HEK293 (cell line): ENCODE measurements around the gene C1QBP.

Source experiments
- FEZF1 ChIP-seq: fragments of 450-650 bp; formaldehyde crosslinking; IDR thresholded peaks from 2 replicates; pipeline ENCODE4 v1.5.1; 2016; ENCODE audit warnings: missing biosample characterization, missing genetic modification characterization
- GLI4 ChIP-seq: fragments of 450-650 bp; formaldehyde crosslinking; IDR thresholded peaks from 2 replicates; pipeline ENCODE4 v1.5.1; 2016; ENCODE audit warnings: missing biosample characterization, missing genetic modification characterization
- KLF1 ChIP-seq: fragments of 450-650 bp; formaldehyde crosslinking; IDR thresholded peaks from 2 replicates; pipeline ENCODE4 v1.5.1; 2016; ENCODE audit warnings: missing biosample characterization, missing genetic modification characterization
- KLF7 ChIP-seq: fragments of 450-650 bp; formaldehyde crosslinking; IDR thresholded peaks from 2 replicates; pipeline ENCODE4 v1.5.1; 2016; ENCODE audit warnings: missing biosample characterization, missing genetic modification characterization, borderline replicate concordance
- KLF9 ChIP-seq: fragments of 450-650 bp; formaldehyde crosslinking; IDR thresholded peaks from 2 replicates; pipeline ENCODE4 v1.5.1; 2016; ENCODE audit warnings: missing biosample characterization, missing genetic modification characterization, low read depth
- SETDB1 ChIP-seq: IDR thresholded peaks from one replicate; pipeline ENCODE4 v1.6.1; 2017; ENCODE audit warnings: mild to moderate bottlenecking, low read length, moderate library complexity, mixed read lengths; ENCODE audit not compliant: insufficient read length
- SP3 ChIP-seq: fragments of 450-650 bp; formaldehyde crosslinking; IDR thresholded peaks from 2 replicates; pipeline ENCODE4 v1.5.1; 2016; ENCODE audit warnings: missing biosample characterization, missing genetic modification characterization
- TRIM28 ChIP-seq: IDR thresholded peaks from 2 replicates; pipeline ENCODE4 v1.6.1; 2011; ENCODE audit warnings: low read length, control low read depth, borderline replicate concordance
- YY1 ChIP-seq: fragments of 450-650 bp; formaldehyde crosslinking; IDR thresholded peaks from 2 replicates; pipeline ENCODE4 v1.5.1; 2018; ENCODE audit warnings: missing biosample characterization, missing genetic modification characterization
- ZBTB21 ChIP-seq: fragments of 450-650 bp; formaldehyde crosslinking; IDR thresholded peaks from 2 replicates; pipeline ENCODE4 v1.5.1; 2017; ENCODE audit warnings: missing biosample characterization, missing genetic modification characterization
- ZBTB7A ChIP-seq: fragments of 450-650 bp; formaldehyde crosslinking; IDR thresholded peaks from 2 replicates; pipeline ENCODE4 v1.5.1; 2016; ENCODE audit warnings: low read depth, missing biosample characterization, missing genetic modification characterization
- ZFHX2 ChIP-seq: fragments of 450-650 bp; formaldehyde crosslinking; conservative IDR thresholded peaks from 2 replicates; pipeline ENCODE4 v1.5.1; 2016; ENCODE audit warnings: missing biosample characterization, missing genetic modification characterization
- ZFP37 ChIP-seq: fragments of 450-650 bp; formaldehyde crosslinking; IDR thresholded peaks from 2 replicates; pipeline ENCODE4 v1.5.1; 2016; ENCODE audit warnings: missing biosample characterization, missing genetic modification characterization
- ZNF2 ChIP-seq: fragments of 450-650 bp; formaldehyde crosslinking; IDR thresholded peaks from 2 replicates; pipeline ENCODE4 v1.5.1; 2016; ENCODE audit warnings: missing biosample characterization, missing genetic modification characterization
- ZNF211 ChIP-seq: fragments of 450-650 bp; formaldehyde crosslinking; IDR thresholded peaks from 2 replicates; pipeline ENCODE4 v1.5.1; 2016; ENCODE audit warnings: low read depth, missing biosample characterization, missing genetic modification characterization
- ZNF266 ChIP-seq: fragments of 450-650 bp; formaldehyde crosslinking; IDR thresholded peaks from 2 replicates; pipeline ENCODE4 v1.5.1; 2016; ENCODE audit warnings: missing biosample characterization, missing genetic modification characterization, low read depth
- ZNF394 ChIP-seq: fragments of 450-650 bp; formaldehyde crosslinking; IDR thresholded peaks from 2 replicates; pipeline ENCODE4 v1.5.1; 2016; ENCODE audit warnings: missing biosample characterization, missing genetic modification characterization, mild to moderate bottlenecking, moderate library complexity, borderline replicate concordance
- ZNF423 ChIP-seq: fragments of 450-650 bp; formaldehyde crosslinking; IDR thresholded peaks from 2 replicates; pipeline ENCODE4 v1.5.1; 2016; ENCODE audit warnings: missing biosample characterization, missing genetic modification characterization
- ZNF501 ChIP-seq: fragments of 450-650 bp; formaldehyde crosslinking; IDR thresholded peaks from 2 replicates; pipeline ENCODE4 v1.5.1; 2016; ENCODE audit warnings: missing biosample characterization, missing genetic modification characterization
- ZNF544 ChIP-seq: fragments of 450-650 bp; formaldehyde crosslinking; IDR thresholded peaks from 2 replicates; pipeline ENCODE4 v1.5.0; 2017; ENCODE audit warnings: missing biosample characterization, missing genetic modification characterization
- ZNF585B ChIP-seq: fragments of 450-650 bp; formaldehyde crosslinking; IDR thresholded peaks from 2 replicates; pipeline ENCODE4 v1.5.1; 2016; ENCODE audit warnings: missing biosample characterization, missing genetic modification characterization
- ZNF610 ChIP-seq: fragments of 450-650 bp; formaldehyde crosslinking; IDR thresholded peaks from 2 replicates; pipeline ENCODE4 v1.5.1; 2016; ENCODE audit warnings: missing biosample characterization, missing genetic modification characterization, borderline replicate concordance
- ZNF660 ChIP-seq: fragments of 450-650 bp; IDR thresholded peaks from 2 replicates; pipeline ENCODE4 v1.5.1; 2018; ENCODE audit warnings: missing biosample characterization, mild to moderate bottlenecking, missing genetic modification characterization
- TF ChIP-seq, protein P1 (sequence below): fragments of 450-650 bp; formaldehyde crosslinking; IDR thresholded peaks from 2 replicates; pipeline ENCODE4 v1.5.1; 2016; ENCODE audit warnings: missing biosample characterization, missing genetic modification characterization
- TF ChIP-seq, protein P2 (sequence below): fragments of 450-650 bp; formaldehyde crosslinking; IDR thresholded peaks from 2 replicates; pipeline ENCODE4 v1.5.1; 2016; ENCODE audit warnings: missing biosample characterization, missing genetic modification characterization
- TF ChIP-seq, protein P3 (sequence below): fragments of 450-650 bp; formaldehyde crosslinking; conservative IDR thresholded peaks from 2 replicates; pipeline ENCODE4 v1.5.1; 2016; ENCODE audit warnings: low read depth, missing biosample characterization, missing genetic modification characterization
- TF ChIP-seq, protein P4 (sequence below): fragments of 450-650 bp; formaldehyde crosslinking; IDR thresholded peaks from 2 replicates; pipeline ENCODE4 v1.5.1; 2016; ENCODE audit warnings: missing biosample characterization, missing genetic modification characterization

C1QBP gene

DNA sequence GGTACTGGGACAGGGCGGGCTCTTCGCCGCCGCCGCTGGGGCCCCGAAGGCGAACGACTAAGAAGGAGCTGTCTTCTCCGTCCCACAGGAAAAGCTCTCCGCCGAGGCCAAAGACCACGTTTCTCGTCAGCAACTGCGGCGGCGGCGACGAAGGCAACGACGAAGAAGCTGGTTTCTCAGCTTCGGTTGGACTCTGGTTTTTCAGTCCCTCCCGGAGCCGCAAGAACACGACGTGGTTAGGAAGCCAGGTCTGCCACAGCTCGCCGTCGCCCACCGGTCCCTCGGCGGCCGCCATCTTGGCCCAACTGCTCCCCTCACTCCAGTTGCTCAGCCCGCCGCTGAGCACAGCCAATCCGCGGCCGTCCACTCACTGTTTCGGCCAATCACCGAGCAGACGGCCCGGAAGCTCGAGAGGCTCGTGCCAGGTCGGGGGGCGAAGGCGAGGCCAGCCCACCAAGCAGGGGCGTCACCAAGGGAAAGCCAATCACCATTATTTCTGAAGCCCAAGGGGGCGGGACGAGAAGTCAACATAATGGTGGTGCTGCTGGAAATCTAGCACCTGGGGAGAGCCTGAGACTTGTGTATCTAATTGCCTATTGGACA, 19.5 kb downstream of the C1QBP start, which contains the start of gene NUP88 (continued):
- TF ChIP-seq, protein P1, sequence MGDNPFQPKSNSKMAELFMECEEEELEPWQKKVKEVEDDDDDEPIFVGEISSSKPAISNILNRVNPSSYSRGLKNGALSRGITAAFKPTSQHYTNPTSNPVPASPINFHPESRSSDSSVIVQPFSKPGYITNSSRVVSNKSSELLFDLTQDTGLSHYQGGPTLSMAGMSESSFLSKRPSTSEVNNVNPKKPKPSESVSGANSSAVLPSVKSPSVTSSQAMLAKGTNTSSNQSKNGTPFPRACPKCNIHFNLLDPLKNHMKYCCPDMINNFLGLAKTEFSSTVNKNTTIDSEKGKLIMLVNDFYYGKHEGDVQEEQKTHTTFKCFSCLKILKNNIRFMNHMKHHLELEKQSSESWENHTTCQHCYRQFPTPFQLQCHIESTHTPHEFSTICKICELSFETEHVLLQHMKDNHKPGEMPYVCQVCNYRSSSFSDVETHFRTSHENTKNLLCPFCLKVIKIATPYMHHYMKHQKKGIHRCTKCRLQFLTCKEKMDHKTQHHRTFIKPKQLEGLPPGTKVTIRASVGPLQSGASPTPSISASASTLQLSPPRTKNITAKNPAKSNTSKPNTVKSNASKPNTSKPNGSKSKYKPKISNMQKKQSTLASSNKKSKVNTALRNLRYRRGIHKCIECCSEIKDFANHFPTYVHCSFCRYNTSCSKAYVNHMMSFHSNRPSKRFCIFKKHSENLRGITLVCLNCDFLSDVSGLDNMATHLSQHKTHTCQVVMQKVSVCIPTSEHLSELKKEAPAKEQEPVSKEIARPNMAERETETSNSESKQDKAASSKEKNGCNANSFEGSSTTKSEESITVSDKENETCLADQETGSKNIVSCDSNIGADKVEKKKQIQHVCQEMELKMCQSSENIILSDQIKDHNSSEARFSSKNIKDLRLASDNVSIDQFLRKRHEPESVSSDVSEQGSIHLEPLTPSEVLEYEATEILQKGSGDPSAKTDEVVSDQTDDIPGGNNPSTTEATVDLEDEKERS, result peak; percentile 54; the same call in 1 of the 2 replicates
- peak; percentile 85 for TF ChIP-seq ZFP37
- 0 out of 2 replicates have a peak, but pooled peaks have one; percentile 9 for TF ChIP-seq KLF7 (tag by site-specific recombination)
- peak; percentile 89 for TF ChIP-seq YY1
- TF ChIP-seq ZBTB21, result no peak; the same call in 1 of the 2 replicates
- TF ChIP-seq, protein P2, sequence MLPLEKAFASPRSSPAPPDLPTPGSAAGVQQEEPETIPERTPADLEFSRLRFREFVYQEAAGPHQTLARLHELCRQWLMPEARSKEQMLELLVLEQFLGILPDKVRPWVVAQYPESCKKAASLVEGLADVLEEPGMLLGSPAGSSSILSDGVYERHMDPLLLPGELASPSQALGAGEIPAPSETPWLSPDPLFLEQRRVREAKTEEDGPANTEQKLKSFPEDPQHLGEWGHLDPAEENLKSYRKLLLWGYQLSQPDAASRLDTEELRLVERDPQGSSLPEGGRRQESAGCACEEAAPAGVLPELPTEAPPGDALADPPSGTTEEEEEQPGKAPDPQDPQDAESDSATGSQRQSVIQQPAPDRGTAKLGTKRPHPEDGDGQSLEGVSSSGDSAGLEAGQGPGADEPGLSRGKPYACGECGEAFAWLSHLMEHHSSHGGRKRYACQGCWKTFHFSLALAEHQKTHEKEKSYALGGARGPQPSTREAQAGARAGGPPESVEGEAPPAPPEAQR (tag by site-specific recombination), result 0 out of 2 replicates have a peak, but pooled peaks have one; percentile 16
- TF ChIP-seq ZNF266 (tag by site-specific recombination), result no peak
- peak; percentile 14; the same call in 1 of the 2 replicates for TF ChIP-seq KLF1 (tag by site-specific recombination)
- TF ChIP-seq TRIM28, result no peak
- TF ChIP-seq ZNF610 (tag by site-specific recombination), result 0 out of 2 replicates have a peak, but pooled peaks have one; percentile 21
- TF ChIP-seq ZNF501 (tag by site-specific recombination), result peak; percentile 85
- TF ChIP-seq, protein P3, sequence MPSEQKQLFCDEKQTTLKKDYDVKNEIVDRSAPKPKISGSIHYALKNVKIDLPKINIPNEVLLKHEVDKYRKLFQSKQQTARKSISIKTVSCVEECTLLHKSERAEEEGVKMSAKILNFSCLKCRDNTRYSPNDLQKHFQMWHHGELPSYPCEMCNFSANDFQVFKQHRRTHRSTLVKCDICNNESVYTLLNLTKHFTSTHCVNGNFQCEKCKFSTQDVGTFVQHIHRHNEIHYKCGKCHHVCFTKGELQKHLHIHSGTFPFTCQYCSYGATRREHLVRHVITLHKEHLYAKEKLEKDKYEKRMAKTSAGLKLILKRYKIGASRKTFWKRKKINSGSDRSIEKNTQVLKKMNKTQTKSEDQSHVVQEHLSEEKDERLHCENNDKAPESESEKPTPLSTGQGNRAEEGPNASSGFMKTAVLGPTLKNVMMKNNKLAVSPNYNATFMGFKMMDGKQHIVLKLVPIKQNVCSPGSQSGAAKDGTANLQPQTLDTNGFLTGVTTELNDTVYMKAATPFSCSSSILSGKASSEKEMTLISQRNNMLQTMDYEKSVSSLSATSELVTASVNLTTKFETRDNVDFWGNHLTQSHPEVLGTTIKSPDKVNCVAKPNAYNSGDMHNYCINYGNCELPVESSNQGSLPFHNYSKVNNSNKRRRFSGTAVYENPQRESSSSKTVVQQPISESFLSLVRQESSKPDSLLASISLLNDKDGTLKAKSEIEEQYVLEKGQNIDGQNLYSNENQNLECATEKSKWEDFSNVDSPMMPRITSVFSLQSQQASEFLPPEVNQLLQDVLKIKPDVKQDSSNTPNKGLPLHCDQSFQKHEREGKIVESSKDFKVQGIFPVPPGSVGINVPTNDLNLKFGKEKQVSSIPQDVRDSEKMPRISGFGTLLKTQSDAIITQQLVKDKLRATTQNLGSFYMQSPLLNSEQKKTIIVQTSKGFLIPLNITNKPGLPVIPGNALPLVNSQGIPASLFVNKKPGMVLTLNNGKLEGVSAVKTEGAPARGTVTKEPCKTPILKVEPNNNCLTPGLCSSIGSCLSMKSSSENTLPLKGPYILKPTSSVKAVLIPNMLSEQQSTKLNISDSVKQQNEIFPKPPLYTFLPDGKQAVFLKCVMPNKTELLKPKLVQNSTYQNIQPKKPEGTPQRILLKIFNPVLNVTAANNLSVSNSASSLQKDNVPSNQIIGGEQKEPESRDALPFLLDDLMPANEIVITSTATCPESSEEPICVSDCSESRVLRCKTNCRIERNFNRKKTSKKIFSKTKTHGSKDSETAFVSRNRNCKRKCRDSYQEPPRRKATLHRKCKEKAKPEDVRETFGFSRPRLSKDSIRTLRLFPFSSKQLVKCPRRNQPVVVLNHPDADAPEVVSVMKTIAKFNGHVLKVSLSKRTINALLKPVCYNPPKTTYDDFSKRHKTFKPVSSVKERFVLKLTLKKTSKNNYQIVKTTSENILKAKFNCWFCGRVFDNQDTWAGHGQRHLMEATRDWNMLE (tag by site-specific recombination), result 0 out of 2 replicates have a peak, but pooled peaks have one; percentile 15
- TF ChIP-seq ZNF660 (tag by site-specific recombination), result peak; percentile 53
- 0 out of 2 replicates have a peak, but pooled peaks have one; percentile 40 for TF ChIP-seq KLF9 (tag by site-specific recombination)
- TF ChIP-seq GLI4, result 0 out of 2 replicates have a peak, but pooled peaks have one; percentile 59
- TF ChIP-seq ZNF585B (tag by site-specific recombination), result 0 out of 2 replicates have a peak, but pooled peaks have one; percentile 8
- peak; percentile 87 for TF ChIP-seq SP3
- TF ChIP-seq SETDB1, result peak; percentile 34
- peak; percentile 86 for TF ChIP-seq ZBTB7A (tag by site-specific recombination)
- TF ChIP-seq ZNF211 (tag by site-specific recombination), result no peak
- TF ChIP-seq ZNF2, result peak; percentile 61; the same call in 1 of the 2 replicates
- TF ChIP-seq ZNF394 (tag by site-specific recombination), result peak; percentile 99
- TF ChIP-seq, protein P4, sequence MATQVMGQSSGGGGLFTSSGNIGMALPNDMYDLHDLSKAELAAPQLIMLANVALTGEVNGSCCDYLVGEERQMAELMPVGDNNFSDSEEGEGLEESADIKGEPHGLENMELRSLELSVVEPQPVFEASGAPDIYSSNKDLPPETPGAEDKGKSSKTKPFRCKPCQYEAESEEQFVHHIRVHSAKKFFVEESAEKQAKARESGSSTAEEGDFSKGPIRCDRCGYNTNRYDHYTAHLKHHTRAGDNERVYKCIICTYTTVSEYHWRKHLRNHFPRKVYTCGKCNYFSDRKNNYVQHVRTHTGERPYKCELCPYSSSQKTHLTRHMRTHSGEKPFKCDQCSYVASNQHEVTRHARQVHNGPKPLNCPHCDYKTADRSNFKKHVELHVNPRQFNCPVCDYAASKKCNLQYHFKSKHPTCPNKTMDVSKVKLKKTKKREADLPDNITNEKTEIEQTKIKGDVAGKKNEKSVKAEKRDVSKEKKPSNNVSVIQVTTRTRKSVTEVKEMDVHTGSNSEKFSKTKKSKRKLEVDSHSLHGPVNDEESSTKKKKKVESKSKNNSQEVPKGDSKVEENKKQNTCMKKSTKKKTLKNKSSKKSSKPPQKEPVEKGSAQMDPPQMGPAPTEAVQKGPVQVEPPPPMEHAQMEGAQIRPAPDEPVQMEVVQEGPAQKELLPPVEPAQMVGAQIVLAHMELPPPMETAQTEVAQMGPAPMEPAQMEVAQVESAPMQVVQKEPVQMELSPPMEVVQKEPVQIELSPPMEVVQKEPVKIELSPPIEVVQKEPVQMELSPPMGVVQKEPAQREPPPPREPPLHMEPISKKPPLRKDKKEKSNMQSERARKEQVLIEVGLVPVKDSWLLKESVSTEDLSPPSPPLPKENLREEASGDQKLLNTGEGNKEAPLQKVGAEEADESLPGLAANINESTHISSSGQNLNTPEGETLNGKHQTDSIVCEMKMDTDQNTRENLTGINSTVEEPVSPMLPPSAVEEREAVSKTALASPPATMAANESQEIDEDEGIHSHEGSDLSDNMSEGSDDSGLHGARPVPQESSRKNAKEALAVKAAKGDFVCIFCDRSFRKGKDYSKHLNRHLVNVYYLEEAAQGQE (tag by site-specific recombination), result peak; percentile 73
- TF ChIP-seq ZNF544, result no peak
- peak; percentile 49; the same call in 1 of the 2 replicates for TF ChIP-seq ZFHX2 (tag by site-specific recombination)
- no peak for TF ChIP-seq ZNF423 (tag by site-specific recombination)
- TF ChIP-seq FEZF1 (tag by site-specific recombination), result peak; percentile 76
